ENCODE measurements around the gene MYO7B.

The MYO7B gene

GRCh38 chr2:127564429-127565260 is 29.2 kb downstream of the MYO7B start:
- DNase-seq (ENCODE audit: low read depth in 1 of 2, low spot score in 1 of 2), result no peak
- H3K4me3 ChIP-seq (replicated peaks; ENCODE audit: insufficient read depth, low read length), result no peak overlapping the region
- no peak overlapping the region for H3K27ac ChIP-seq (replicated peaks)
- H3K27me3 ChIP-seq (ENCODE audit: insufficient read depth, poor library complexity, severe bottlenecking), result no peaks in the 10 kb centered on the region
- no peak for TF ChIP-seq GABPA (IDR thresholded peaks at IDR 0.05; ENCODE audit: low read depth)
- TF ChIP-seq SPI1 (IDR thresholded peaks at IDR 0.05; ENCODE audit: borderline replicate concordance, low read depth), result no peak
- no peak for TF ChIP-seq POLR2AphosphoS5 (IDR thresholded peaks at IDR 0.05; ENCODE audit: low read depth)
- TF ChIP-seq REST (IDR thresholded peaks at IDR 0.05; ENCODE audit: insufficient replicate concordance, low read depth), result no peak
- TF ChIP-seq, protein P1, sequence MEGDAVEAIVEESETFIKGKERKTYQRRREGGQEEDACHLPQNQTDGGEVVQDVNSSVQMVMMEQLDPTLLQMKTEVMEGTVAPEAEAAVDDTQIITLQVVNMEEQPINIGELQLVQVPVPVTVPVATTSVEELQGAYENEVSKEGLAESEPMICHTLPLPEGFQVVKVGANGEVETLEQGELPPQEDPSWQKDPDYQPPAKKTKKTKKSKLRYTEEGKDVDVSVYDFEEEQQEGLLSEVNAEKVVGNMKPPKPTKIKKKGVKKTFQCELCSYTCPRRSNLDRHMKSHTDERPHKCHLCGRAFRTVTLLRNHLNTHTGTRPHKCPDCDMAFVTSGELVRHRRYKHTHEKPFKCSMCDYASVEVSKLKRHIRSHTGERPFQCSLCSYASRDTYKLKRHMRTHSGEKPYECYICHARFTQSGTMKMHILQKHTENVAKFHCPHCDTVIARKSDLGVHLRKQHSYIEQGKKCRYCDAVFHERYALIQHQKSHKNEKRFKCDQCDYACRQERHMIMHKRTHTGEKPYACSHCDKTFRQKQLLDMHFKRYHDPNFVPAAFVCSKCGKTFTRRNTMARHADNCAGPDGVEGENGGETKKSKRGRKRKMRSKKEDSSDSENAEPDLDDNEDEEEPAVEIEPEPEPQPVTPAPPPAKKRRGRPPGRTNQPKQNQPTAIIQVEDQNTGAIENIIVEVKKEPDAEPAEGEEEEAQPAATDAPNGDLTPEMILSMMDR (IDR thresholded peaks at IDR 0.05; ENCODE audit: insufficient read depth, low read length), result no peak

- Histone ChIP-seq H3K27me3 (ENCODE audit: insufficient read depth, poor library complexity, severe bottlenecking) (no peaks in the 10 kb centered on the region), H3K27ac (replicated peaks) (no peak overlapping the region), H3K4me3 (replicated peaks; ENCODE audit: insufficient read depth, low read length) (no peak overlapping the region)
- TF ChIP-seq SPI1 (IDR thresholded peaks at IDR 0.05; ENCODE audit: borderline replicate concordance, low read depth), result no peak
- TF ChIP-seq, protein P1 (IDR thresholded peaks at IDR 0.05; ENCODE audit: insufficient read depth, low read length), result no peak
- DNase-seq (ENCODE audit: low read depth in 1 of 2, low spot score in 1 of 2), result no peak
These were observed 30.0 kb downstream of the MYO7B start for GRCh38 chr2:127565261-127566138.

- DNase-seq (ENCODE audit: low read depth in 1 of 2, low spot score in 1 of 2), result no peak
- Histone ChIP-seq H3K4me3 (replicated peaks; ENCODE audit: insufficient read depth, low read length) (no peak overlapping the region), H3K27me3 (ENCODE audit: insufficient read depth, poor library complexity, severe bottlenecking) (no peaks in the 10 kb centered on the region), H3K27ac (replicated peaks) (no peak overlapping the region)
- TF ChIP-seq POLR2AphosphoS5 (IDR thresholded peaks at IDR 0.05; ENCODE audit: low read depth) (no peak), SPI1 (IDR thresholded peaks at IDR 0.05; ENCODE audit: borderline replicate concordance, low read depth) (no peak), REST (IDR thresholded peaks at IDR 0.05; ENCODE audit: insufficient replicate concordance, low read depth) (no peak), GABPA (IDR thresholded peaks at IDR 0.05; ENCODE audit: low read depth) (no peak)
- TF ChIP-seq, protein P1 (IDR thresholded peaks at IDR 0.05; ENCODE audit: insufficient read depth, low read length), result no peak
These were observed 30.6 kb downstream of the MYO7B start for GRCh38 chr2:127566139-127566417.
